SK-N-SH treated with all-trans-retinoic acid at 6 μM for 48 hours (cell line): ENCODE measurements around the gene TRIM33.

Experiments
- ATAC-seq: fragments of 200-7000 bp; cut with Tn5 transposase; 3 replicates; pipeline ENCODE4 v1.9.1; 2020; ENCODE audit warnings: mild to moderate bottlenecking, moderate library complexity
- ARNTL ChIP-seq: fragments of 450-650 bp; formaldehyde crosslinking; IDR thresholded peaks from 2 replicates; pipeline ENCODE4 v1.5.0; 2020; ENCODE audit warnings: low read depth, mild to moderate bottlenecking, moderate library complexity, borderline replicate concordance
- BACH2 ChIP-seq: fragments of 250-450 bp; sonication (Bioruptor Pico); IDR thresholded peaks from 2 replicates; pipeline ENCODE4 v1.9.0; 2021; ENCODE audit warnings: mild to moderate bottlenecking, borderline replicate concordance
- CSDC2 ChIP-seq: fragments of 250-450 bp; sonication (Bioruptor Pico); IDR thresholded peaks from 2 replicates; pipeline ENCODE4 v1.5.0; 2020; ENCODE audit warnings: mild to moderate bottlenecking, moderate library complexity
- ESRRG ChIP-seq: fragments of 250-450 bp; sonication (Bioruptor Pico); IDR thresholded peaks from 2 replicates; pipeline ENCODE4 v1.6.1; 2021; ENCODE audit warnings: mild to moderate bottlenecking
- GLIS3 ChIP-seq: fragments of 250-450 bp; sonication (Bioruptor Pico); IDR thresholded peaks from 2 replicates; pipeline ENCODE4 v1.5.0; 2020; ENCODE audit warnings: mild to moderate bottlenecking, moderate library complexity
- ISL1 ChIP-seq: fragments of 250-450 bp; sonication (Bioruptor Pico); IDR thresholded peaks from 2 replicates; pipeline ENCODE4 v2.1.2; 2022; ENCODE audit warnings: mild to moderate bottlenecking, moderate library complexity
- OSR1 ChIP-seq: fragments of 250-450 bp; sonication (Bioruptor Pico); IDR thresholded peaks from 2 replicates; pipeline ENCODE4 v1.8.0; 2022; ENCODE audit warnings: moderate library complexity, mild to moderate bottlenecking, inconsistent platforms
- PATZ1 ChIP-seq: fragments of 250-450 bp; sonication (Bioruptor Pico); IDR thresholded peaks from 2 replicates; pipeline ENCODE4 v1.8.0; 2020; ENCODE audit warnings: mild to moderate bottlenecking, moderate library complexity, borderline replicate concordance
- PPARA ChIP-seq: fragments of 250-450 bp; sonication (Bioruptor Pico); IDR thresholded peaks from 2 replicates; pipeline ENCODE4 v1.5.0; 2020; ENCODE audit warnings: mild to moderate bottlenecking, borderline replicate concordance
- RARB ChIP-seq: fragments of 250-450 bp; sonication (Bioruptor Pico); IDR thresholded peaks from 2 replicates; pipeline ENCODE4 v1.8.0; 2021; ENCODE audit warnings: mild to moderate bottlenecking, moderate library complexity
- TCF4 ChIP-seq: fragments of 250-450 bp; sonication (Bioruptor Pico); IDR thresholded peaks from 2 replicates; pipeline ENCODE4 v1.8.0; 2021; ENCODE audit warnings: mild to moderate bottlenecking, moderate library complexity, borderline replicate concordance
- TOX ChIP-seq: fragments of 250-450 bp; sonication (Bioruptor Pico); IDR thresholded peaks from 2 replicates; pipeline ENCODE4 v1.8.0; 2021; ENCODE audit warnings: mild to moderate bottlenecking, moderate library complexity, borderline replicate concordance
- ZC3H10 ChIP-seq: fragments of 250-450 bp; sonication (Bioruptor Pico); IDR thresholded peaks from 2 replicates; pipeline ENCODE4 v1.5.1; 2021; ENCODE audit warnings: mild to moderate bottlenecking, moderate library complexity
- ZFP3 ChIP-seq: fragments of 250-450 bp; sonication (Bioruptor Pico); IDR thresholded peaks from 2 replicates; pipeline ENCODE4 v1.5.0; 2020; ENCODE audit warnings: mild to moderate bottlenecking, moderate library complexity
- ZFP30 ChIP-seq: fragments of 450-650 bp; formaldehyde crosslinking; IDR thresholded peaks from 2 replicates; pipeline ENCODE4 v1.5.0; 2022; ENCODE audit warnings: mild to moderate bottlenecking, moderate library complexity
- ZNF565 ChIP-seq: fragments of 450-650 bp; formaldehyde crosslinking; conservative IDR thresholded peaks from 2 replicates; pipeline ENCODE4 v1.5.0; 2020; ENCODE audit warnings: low read depth, mild to moderate bottlenecking, moderate library complexity
- ZNF70 ChIP-seq: fragments of 450-650 bp; formaldehyde crosslinking; IDR thresholded peaks from 2 replicates; pipeline ENCODE4 v1.5.0; 2020; ENCODE audit warnings: mild to moderate bottlenecking, moderate library complexity
- ZNF8 ChIP-seq: fragments of 450-650 bp; formaldehyde crosslinking; IDR thresholded peaks from 2 replicates; pipeline ENCODE4 v1.5.0; 2020; ENCODE audit warnings: mild to moderate bottlenecking, moderate library complexity
- TF ChIP-seq, protein P1 (sequence below): fragments of 250-450 bp; sonication (Bioruptor Pico); IDR thresholded peaks from 2 replicates; pipeline ENCODE4 v1.5.0; 2020; ENCODE audit warnings: mild to moderate bottlenecking, moderate library complexity
- TF ChIP-seq, protein P2 (sequence below): fragments of 250-450 bp; sonication (Bioruptor Pico); IDR thresholded peaks from 2 replicates; pipeline ENCODE4 v1.5.1; 2021; ENCODE audit warnings: mild to moderate bottlenecking, moderate library complexity
- TF ChIP-seq, protein P3 (sequence below): fragments of 250-450 bp; sonication (Bioruptor Pico); IDR thresholded peaks from 2 replicates; pipeline ENCODE4 v1.8.0; 2021; ENCODE audit warnings: low read depth, mild to moderate bottlenecking, moderate library complexity, borderline replicate concordance

TRIM33 gene

DNA sequence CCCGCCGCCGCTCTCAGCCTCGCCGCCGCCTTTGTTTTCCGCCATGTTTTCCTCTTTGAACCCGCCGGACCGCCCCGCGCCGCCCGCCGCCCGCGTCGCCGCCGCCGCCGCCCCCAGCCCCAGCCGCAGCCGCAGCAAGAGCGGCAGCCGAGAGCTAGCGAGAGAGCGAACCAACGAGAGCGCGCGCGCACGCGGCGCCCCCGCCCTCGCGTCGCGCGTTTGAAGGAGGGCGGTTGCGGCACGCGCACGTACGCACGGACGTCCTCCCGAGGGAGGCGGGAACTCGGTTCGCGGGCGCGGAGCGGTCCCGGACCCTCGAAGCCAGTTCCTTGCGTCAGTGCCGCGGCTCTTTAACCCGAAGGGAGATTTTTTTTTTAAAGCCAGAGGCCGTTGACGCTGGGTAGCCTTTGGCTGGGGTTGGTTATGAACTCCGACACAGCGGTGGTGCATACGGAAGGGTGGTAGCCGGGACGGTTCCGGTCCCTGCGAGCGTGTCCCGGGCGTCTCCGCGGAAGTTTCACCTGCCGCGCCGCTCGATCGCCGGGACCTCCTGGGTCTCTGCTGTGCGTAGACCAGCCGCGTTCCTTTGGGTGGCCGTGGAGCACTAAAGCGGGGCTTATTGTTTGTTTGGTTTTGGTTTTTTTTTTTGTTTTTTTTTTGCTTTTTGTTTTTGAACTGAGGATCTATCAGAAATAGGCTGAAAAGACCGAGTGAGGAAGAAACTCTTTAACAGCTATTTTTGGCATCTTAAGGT is at the start of gene TRIM33:
TRIM33 (minus strand) TSS at position 172 of the 754 bp plus-strand sequence; CDS start at position 45, 127 bp downstream.
- peak; percentile 83 for ATAC-seq
- TF ChIP-seq BACH2 (no peak), ZFP3 (CRISPR knock-in tag) (no peak), ZNF70 (CRISPR knock-in tag) (no peak), ARNTL (CRISPR knock-in tag) (no peak), ISL1 (CRISPR knock-in tag) (no peak), OSR1 (CRISPR knock-in tag) (no peak), ZC3H10 (CRISPR knock-in tag) (no peak), ZFP30 (CRISPR knock-in tag) (no peak), PPARA (CRISPR knock-in tag) (no peak), ZNF565 (CRISPR knock-in tag) (no peak), TOX (CRISPR knock-in tag) (no peak), PATZ1 (CRISPR knock-in tag) (no peak)
- TF ChIP-seq, protein P1, sequence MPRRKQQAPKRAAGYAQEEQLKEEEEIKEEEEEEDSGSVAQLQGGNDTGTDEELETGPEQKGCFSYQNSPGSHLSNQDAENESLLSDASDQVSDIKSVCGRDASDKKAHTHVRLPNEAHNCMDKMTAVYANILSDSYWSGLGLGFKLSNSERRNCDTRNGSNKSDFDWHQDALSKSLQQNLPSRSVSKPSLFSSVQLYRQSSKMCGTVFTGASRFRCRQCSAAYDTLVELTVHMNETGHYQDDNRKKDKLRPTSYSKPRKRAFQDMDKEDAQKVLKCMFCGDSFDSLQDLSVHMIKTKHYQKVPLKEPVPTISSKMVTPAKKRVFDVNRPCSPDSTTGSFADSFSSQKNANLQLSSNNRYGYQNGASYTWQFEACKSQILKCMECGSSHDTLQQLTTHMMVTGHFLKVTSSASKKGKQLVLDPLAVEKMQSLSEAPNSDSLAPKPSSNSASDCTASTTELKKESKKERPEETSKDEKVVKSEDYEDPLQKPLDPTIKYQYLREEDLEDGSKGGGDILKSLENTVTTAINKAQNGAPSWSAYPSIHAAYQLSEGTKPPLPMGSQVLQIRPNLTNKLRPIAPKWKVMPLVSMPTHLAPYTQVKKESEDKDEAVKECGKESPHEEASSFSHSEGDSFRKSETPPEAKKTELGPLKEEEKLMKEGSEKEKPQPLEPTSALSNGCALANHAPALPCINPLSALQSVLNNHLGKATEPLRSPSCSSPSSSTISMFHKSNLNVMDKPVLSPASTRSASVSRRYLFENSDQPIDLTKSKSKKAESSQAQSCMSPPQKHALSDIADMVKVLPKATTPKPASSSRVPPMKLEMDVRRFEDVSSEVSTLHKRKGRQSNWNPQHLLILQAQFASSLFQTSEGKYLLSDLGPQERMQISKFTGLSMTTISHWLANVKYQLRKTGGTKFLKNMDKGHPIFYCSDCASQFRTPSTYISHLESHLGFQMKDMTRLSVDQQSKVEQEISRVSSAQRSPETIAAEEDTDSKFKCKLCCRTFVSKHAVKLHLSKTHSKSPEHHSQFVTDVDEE = no peak
- TF ChIP-seq, protein P2, sequence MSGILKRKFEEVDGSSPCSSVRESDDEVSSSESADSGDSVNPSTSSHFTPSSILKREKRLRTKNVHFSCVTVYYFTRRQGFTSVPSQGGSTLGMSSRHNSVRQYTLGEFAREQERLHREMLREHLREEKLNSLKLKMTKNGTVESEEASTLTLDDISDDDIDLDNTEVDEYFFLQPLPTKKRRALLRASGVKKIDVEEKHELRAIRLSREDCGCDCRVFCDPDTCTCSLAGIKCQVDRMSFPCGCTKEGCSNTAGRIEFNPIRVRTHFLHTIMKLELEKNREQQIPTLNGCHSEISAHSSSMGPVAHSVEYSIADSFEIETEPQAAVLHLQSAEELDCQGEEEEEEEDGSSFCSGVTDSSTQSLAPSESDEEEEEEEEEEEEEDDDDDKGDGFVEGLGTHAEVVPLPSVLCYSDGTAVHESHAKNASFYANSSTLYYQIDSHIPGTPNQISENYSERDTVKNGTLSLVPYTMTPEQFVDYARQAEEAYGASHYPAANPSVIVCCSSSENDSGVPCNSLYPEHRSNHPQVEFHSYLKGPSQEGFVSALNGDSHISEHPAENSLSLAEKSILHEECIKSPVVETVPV (CRISPR knock-in tag) = no peak

GRCh38 chr1:114559356-114559755 is 48.4 kb upstream of the TRIM33 start:
- TF ChIP-seq ZFP30 (CRISPR knock-in tag) (no peak), CSDC2 (CRISPR knock-in tag) (no peak), ESRRG (CRISPR knock-in tag) (no peak), ARNTL (CRISPR knock-in tag) (no peak), ZFP3 (CRISPR knock-in tag) (no peak), ZC3H10 (CRISPR knock-in tag) (no peak), TOX (CRISPR knock-in tag) (no peak), OSR1 (CRISPR knock-in tag) (no peak), ZNF8 (no peak), RARB (CRISPR knock-in tag) (no peak), TCF4 (CRISPR knock-in tag) (no peak), ZNF565 (CRISPR knock-in tag) (no peak), GLIS3 (CRISPR knock-in tag) (no peak), ZNF70 (CRISPR knock-in tag) (no peak)
- TF ChIP-seq, protein P1 = no peak
- TF ChIP-seq, protein P2 (CRISPR knock-in tag) = no peak
- TF ChIP-seq, protein P3, sequence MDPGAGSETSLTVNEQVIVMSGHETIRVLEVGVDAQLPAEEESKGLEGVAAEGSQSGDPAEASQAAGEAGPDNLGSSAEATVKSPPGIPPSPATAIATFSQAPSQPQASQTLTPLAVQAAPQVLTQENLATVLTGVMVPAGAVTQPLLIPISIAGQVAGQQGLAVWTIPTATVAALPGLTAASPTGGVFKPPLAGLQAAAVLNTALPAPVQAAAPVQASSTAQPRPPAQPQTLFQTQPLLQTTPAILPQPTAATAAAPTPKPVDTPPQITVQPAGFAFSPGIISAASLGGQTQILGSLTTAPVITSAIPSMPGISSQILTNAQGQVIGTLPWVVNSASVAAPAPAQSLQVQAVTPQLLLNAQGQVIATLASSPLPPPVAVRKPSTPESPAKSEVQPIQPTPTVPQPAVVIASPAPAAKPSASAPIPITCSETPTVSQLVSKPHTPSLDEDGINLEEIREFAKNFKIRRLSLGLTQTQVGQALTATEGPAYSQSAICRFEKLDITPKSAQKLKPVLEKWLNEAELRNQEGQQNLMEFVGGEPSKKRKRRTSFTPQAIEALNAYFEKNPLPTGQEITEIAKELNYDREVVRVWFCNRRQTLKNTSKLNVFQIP (CRISPR knock-in tag) = no peak
- ATAC-seq = no peak
